ENCODE results near the gene SF3B2.
"Not testable (repeated sequence)": the region's sequence is repeated elsewhere in the genome, so short reads cannot be mapped to it uniquely, and the experiment has no call there.

The SF3B2 gene

DNA sequence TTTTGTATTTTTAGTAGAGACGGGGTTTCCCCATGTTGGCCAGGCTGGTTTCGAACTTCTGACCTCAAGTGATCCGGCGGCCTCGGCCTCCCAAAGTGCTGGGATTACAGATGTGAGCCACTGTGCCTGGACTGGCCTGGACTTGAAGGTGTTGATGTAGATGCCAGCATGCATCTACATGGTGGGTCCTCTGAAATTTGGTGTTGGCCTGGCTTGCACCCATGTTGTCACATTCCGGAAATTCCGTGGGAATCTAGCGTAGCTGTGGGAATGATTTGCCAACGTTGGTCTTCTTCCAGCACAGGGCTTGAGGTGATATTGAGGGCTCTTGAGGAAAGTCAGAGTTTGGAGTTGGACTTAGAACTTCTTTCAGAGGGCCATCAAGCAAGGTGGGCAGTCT, 24.4 kb downstream of the SF3B2 start:
- no peak for DNase-seq

GRCh38 chr11:66077927-66078326, 25.8 kb downstream of the SF3B2 start:
- DNase-seq, result no peak

DNA sequence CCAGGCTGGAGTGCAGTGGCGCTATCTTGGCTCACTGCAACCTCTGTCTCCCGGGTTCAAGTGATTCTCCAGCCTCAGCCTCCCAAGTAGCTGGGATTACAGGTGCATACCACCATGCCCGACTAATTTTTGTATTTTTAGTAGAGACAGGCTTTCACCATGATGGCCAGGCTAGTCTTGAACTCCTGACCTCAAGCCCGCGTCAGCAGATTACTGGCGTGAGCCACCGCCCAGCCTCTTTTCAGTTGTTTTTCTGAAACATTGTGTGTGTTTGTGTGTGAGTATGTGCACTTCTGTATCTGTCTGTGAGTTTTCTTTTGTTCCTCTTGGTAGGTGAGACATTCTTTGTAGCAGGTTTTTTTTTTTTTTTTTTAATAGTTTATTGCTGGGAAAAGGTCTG, 26.8 kb downstream of the SF3B2 start:
- not testable (repeated sequence) for DNase-seq

GRCh38 chr11:66080055-66080817, 28.1 kb downstream of the SF3B2 start:
- DNase-seq, result peak; percentile 75

DNA sequence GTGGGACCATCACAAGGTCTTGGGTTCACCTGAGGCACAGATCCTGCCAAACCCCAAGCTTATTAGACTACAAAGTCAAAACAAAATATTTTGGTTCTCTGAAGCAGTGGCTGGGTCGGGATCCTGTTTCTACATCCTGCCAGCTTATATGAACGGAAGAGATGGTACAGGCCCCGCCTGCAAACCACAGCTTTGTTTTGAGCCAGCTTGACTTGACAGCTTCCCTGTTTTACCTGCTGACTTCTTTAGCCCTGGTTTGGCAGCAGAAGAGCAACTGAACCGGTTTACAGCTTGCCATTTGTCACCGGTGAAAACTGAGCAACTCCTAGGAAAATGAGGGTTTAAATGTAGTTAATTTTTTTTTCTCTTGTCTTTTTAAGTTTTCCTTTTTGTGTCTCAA, 29.3 kb downstream of the SF3B2 start:
- DNase-seq, result peak; percentile 81

GRCh38 chr11:66082946-66083698, 31.0 kb downstream of the SF3B2 start:
- DNase-seq, result no peak

GRCh38 chr11:66083767-66084166, 31.6 kb downstream of the SF3B2 start:
- no peak for DNase-seq

GRCh38 chr11:66084821-66085475, 32.8 kb downstream of the SF3B2 start:
- no peak for DNase-seq

GRCh38 chr11:66087148-66087908, 35.2 kb downstream of the SF3B2 start:
- DNase-seq, result no peak

GRCh38 chr11:66089067-66089466, 36.9 kb downstream of the SF3B2 start:
- no peak for DNase-seq

DNA sequence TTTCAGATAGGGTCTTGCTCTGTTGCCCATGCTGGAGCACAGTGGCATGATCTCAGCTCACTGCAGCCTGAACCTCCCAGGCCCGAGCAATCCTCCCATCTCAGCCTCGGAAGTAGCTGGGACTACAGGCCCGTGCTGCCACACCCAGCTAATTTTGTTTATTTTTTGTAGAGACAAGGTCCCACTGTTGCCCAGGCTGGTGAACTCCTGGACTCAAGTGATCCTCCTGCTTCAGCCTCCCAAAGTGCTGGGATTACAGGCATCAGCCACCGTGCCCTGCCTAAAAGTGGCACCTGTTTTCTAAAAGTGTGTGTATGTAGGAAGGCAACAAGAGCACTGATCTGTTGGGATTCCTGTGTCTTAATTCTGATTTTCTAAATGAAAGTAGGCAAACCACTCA, 38.1 kb downstream of the SF3B2 start:
- no peak for DNase-seq

GRCh38 chr11:66092125-66092524, 40.0 kb downstream of the SF3B2 start:
- not testable (repeated sequence) for DNase-seq

GRCh38 chr11:66099746-66100145, 47.6 kb downstream of the SF3B2 start:
- DNase-seq, result not testable (repeated sequence)

- peak; percentile 73 for DNase-seq
Measured at GRCh38 chr11:66100272-66101065, 48.3 kb downstream of the SF3B2 start.

DNA sequence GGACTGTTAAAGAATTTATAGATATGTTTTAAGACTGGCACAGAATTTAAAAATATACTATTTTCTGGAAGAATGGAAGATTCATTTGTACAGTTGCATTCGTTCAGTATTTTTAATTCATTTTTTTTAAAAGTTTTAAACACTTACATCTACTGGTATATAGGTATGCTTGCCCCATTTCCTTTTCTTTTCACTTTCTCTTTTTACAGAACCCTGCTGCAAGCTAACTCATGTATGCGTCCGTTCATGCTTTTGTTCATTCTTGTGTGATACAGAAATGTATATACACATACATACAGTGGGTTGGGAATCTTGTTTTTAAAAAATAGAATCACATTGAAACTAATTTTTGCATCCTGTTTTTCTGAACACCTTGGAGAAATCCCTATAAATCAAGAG, 48.9 kb downstream of the SF3B2 start:
- DNase-seq, result no peak

GRCh38 chr11:66104057-66104638, 52.0 kb downstream of the SF3B2 start:
- no peak for DNase-seq

DNA sequence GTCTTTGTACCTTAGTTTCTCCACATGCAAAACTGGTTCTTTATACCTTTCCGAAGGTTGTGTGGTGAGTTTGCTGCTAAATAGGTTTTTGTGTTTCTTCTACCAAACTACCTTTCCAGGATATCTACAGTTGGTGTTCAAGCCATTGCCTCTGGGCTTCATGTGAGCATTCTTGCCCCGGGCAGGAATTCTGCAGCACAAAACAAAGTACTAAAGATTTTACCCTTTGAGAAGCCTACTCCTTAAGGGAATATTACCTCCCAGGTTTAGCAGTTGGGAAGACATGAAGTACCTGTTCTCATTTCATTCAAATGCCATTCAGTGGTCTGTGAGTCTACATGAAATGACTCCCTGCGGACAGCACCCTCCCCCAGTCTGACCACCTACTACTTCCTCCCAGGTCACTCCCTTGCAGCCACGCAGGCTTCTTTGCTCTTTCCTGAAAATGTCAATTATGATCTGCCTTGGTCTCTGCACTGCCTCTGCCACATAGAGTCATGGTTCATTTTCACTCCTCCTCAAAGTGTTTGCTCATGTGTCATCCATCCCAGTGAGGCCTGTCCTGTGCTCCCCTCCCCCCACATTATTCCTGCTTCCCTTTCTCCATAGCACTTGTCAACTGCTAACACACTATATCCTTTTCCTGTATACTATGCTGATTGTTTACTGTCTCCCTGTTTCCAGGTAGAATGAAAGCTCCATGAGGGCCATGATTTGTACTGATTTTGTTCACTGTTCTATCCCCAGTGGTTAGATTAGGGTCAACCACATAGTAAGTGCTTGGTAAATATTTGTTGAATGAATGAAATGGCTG, 54.8 kb downstream of the SF3B2 start:
- DNase-seq, result no peak

DNA sequence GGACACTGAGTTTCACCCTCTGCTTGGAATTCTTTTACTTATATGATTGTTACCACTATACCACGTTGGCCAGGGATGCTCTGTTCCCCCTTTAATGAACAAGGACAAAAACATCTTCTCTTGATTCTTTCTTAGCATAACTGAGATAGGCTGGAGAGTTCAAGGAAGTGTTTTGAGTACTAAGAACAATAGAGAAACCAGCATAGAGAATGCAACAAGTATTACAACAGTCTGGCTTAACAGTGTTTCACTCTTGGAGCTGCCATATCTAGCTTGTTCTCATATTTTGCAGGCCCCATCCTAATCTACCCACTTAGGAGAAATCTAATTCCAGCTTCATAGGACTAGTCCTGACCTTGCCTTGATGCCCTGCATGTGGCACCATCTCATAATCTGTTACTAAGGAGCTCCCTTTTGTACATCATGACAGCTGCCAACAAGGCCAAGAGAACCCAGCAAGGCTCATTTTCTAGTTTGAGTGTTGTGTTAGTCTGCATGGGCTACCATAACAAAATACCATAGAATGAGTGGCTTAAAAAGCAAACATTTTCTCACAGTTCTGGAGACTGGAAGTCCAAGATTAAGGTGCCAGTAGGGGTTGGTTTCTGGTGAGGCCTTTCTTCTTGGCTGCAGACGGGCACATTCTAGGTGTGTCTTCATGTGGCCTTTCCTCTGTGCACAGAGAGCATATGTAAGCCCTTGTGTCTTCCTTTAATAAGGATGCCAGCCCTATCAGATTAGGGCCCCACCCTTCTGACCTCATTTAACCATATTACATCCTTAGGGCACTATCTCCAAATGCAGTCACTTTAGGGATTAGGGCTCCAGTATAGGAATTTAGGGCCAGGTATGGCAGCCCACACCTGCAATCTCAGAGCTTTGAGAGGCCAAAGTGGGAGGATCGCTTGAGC, 55.7 kb downstream of the SF3B2 start:
- no peak for DNase-seq

- no peak for DNase-seq
Measured at GRCh38 chr11:66109294-66109693, 57.1 kb downstream of the SF3B2 start.

- no peak for DNase-seq
Measured at GRCh38 chr11:66111158-66111557, 59.0 kb downstream of the SF3B2 start.

All from CD4-positive, alpha-beta T cell treated with Interleukin-21 for 1 hour (primary cell).